ENCODE measurements around the gene DTX3. TPM values are rescaled to one million over a fixed set of nuclear protein-coding genes. Genes with fewer than 3 reads are reported as not detected.
"Not testable (repeated sequence)": the region's sequence is repeated elsewhere in the genome, so short reads cannot be mapped to it uniquely, and the experiment has no call there.

The DTX3 gene
- total RNA-seq, 1 donor from 2014 or later, result 83.0 TPM

- H3K4me1 Mint-ChIP-seq (ENCODE audit: low read depth), result no peaks in the 10 kb centered on the region
- no peak for TF ChIP-seq CTCF (IDR thresholded peaks at IDR 0.05; ENCODE audit: unreplicated experiment)
- peaks cover 15% of the 10 kb centered on the region for H3K9me3 Mint-ChIP-seq (ENCODE audit: low read depth)
- no peaks in the 10 kb centered on the region for H3K27me3 Mint-ChIP-seq
- peaks cover 3% of the 10 kb centered on the region for H3K36me3 Mint-ChIP-seq (ENCODE audit: insufficient read depth)
- H3K4me3 Mint-ChIP-seq (ENCODE audit: low read depth), result no peak overlapping the region
- no peak for DNase-seq (ENCODE audit: low spot score, unreplicated experiment)
- H3K27ac Mint-ChIP-seq, result no peak overlapping the region
These were observed 51.1 kb downstream of the DTX3 start for GRCh38 chr12:57655541-57656240.

- not testable (repeated sequence) for H3K36me3 Mint-ChIP-seq (ENCODE audit: insufficient read depth); DNase-seq (ENCODE audit: low spot score, unreplicated experiment); H3K27ac Mint-ChIP-seq; H3K4me3 Mint-ChIP-seq (ENCODE audit: low read depth); H3K4me1 Mint-ChIP-seq (ENCODE audit: low read depth); H3K27me3 Mint-ChIP-seq
- H3K9me3 Mint-ChIP-seq (ENCODE audit: low read depth), result peaks cover 19% of the 10 kb centered on the region
These were observed 51.8 kb downstream of the DTX3 start for GRCh38 chr12:57656408-57656807.

- no peak for DNase-seq (ENCODE audit: low spot score, unreplicated experiment)
- no peaks in the 10 kb centered on the region for H3K4me1 Mint-ChIP-seq (ENCODE audit: low read depth)
- H3K9me3 Mint-ChIP-seq (ENCODE audit: low read depth), result peaks cover 19% of the 10 kb centered on the region
- H3K27me3 Mint-ChIP-seq, result no peaks in the 10 kb centered on the region
- peaks cover 3% of the 10 kb centered on the region for H3K36me3 Mint-ChIP-seq (ENCODE audit: insufficient read depth)
- no peak overlapping the region for H3K27ac Mint-ChIP-seq
- H3K4me3 Mint-ChIP-seq (ENCODE audit: low read depth), result no peak overlapping the region
- no peak for TF ChIP-seq CTCF (IDR thresholded peaks at IDR 0.05; ENCODE audit: unreplicated experiment)
These were observed 53.1 kb downstream of the DTX3 start for GRCh38 chr12:57657744-57658143.

- TF ChIP-seq CTCF (IDR thresholded peaks at IDR 0.05; ENCODE audit: unreplicated experiment), result no peak
- Mint-ChIP-seq H3K36me3 (ENCODE audit: insufficient read depth) (peaks cover 3% of the 10 kb centered on the region), H3K9me3 (ENCODE audit: low read depth) (peaks cover 22% of the 10 kb centered on the region), H3K4me1 (ENCODE audit: low read depth) (no peaks in the 10 kb centered on the region), H3K27me3 (no peaks in the 10 kb centered on the region), H3K4me3 (ENCODE audit: low read depth) (no peak overlapping the region), H3K27ac (no peak overlapping the region)
- no peak for DNase-seq (ENCODE audit: low spot score, unreplicated experiment)
These were observed 54.3 kb downstream of the DTX3 start for GRCh38 chr12:57658890-57659289.

Other genes with a start within 250 kb of the DTX3 start
- gene R3HDM2, start 173.8 kb upstream of the DTX3 start, total RNA-seq, result 85.9 and 86.8 TPM in 2 replicates
- 0.16 TPM in 1 of 2 replicates, not detected in the other for gene INHBC, start 170.0 kb upstream of the DTX3 start, total RNA-seq
- gene INHBE, start 149.5 kb upstream of the DTX3 start, total RNA-seq, result 1.2 and 2.0 TPM in 2 replicates
- 0.89 and 0.91 TPM in 2 replicates for gene GLI1, start 145.0 kb upstream of the DTX3 start, total RNA-seq
- gene ARHGAP9, start 125.0 kb upstream of the DTX3 start, total RNA-seq, result 2.6 and 2.8 TPM in 2 replicates
- 290 and 318 TPM in 2 replicates for gene MARS1, start 116.8 kb upstream of the DTX3 start, total RNA-seq
- gene DDIT3, start 84.3 kb upstream of the DTX3 start, total RNA-seq, result 15.7 and 18.5 TPM in 2 replicates
- 158 and 159 TPM in 2 replicates for gene MBD6, start 82.0 kb upstream of the DTX3 start, total RNA-seq
- gene DCTN2, start 57.6 kb upstream of the DTX3 start, total RNA-seq, result 144 and 153 TPM in 2 replicates
- gene KIF5A, start 54.8 kb upstream of the DTX3 start, total RNA-seq, result 2.5 and 2.8 TPM in 2 replicates
- gene PIP4K2C, start 13.6 kb upstream of the DTX3 start, total RNA-seq, result 38.4 and 39.0 TPM in 2 replicates
- 17.0 and 18.4 TPM in 2 replicates for gene ARHGEF25, start 6.6 kb downstream of the DTX3 start, total RNA-seq
- gene B4GALNT1, start 28.4 kb downstream of the DTX3 start, total RNA-seq, result 0.73 and 1.1 TPM in 2 replicates
- 197 and 204 TPM in 2 replicates for gene OS9, start 89.3 kb downstream of the DTX3 start, total RNA-seq
- 0.29 TPM in 2 replicates for gene AGAP2, start 133.9 kb downstream of the DTX3 start, total RNA-seq
- 24.2 and 31.3 TPM in 2 replicates for gene TSPAN31, start 140.2 kb downstream of the DTX3 start, total RNA-seq
- gene CDK4, start 147.5 kb downstream of the DTX3 start, total RNA-seq, result 194 and 208 TPM in 2 replicates
- gene MARCHF9, start 150.3 kb downstream of the DTX3 start, total RNA-seq, result 33.8 and 34.3 TPM in 2 replicates
- 2.0 and 2.5 TPM in 2 replicates for gene CYP27B1, start 162.3 kb downstream of the DTX3 start, total RNA-seq
- 23.3 and 27.5 TPM in 2 replicates for gene METTL1, start 167.3 kb downstream of the DTX3 start, total RNA-seq
- 5.6 and 6.7 TPM in 2 replicates for gene EEF1AKMT3, start 167.8 kb downstream of the DTX3 start, total RNA-seq
- gene TSFM, start 178.0 kb downstream of the DTX3 start, total RNA-seq, result 25.7 and 30.0 TPM in 2 replicates
- 3.9 and 4.4 TPM in 2 replicates for gene AVIL, start 213.9 kb downstream of the DTX3 start, total RNA-seq
- gene CTDSP2, start 241.9 kb downstream of the DTX3 start, total RNA-seq, result 134 and 145 TPM in 2 replicates